AG08395 (cell line): ENCODE measurements around the gene HECTD4.
"Not testable (repeated sequence)": the region's sequence is repeated elsewhere in the genome, so short reads cannot be mapped to it uniquely, and the experiment has no call there.

Experiments used
- DNase-seq: peaks from one replicate; pipeline ENCODE4 v3.0.0; 2012; ENCODE audit warnings: mixed read lengths, low spot score

HECTD4 gene

DNA sequence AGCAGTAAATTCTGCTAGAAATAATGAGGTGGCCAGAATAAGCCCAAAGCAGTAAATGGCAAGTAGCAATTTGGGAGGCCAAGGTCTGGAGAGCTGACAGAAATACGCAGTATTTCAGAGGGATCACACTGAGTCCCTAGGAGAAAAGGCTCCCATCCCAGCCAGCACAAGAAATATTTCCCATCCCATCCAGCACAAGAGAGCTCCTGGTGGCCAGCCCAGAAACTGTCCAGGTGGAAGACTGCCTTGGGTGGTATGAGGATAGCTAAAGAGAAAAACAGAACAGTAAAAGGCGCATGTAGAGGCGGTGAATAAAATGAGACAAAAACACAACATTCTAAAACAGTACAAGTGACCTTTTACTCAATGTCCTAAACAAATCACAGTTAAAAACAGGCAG, 120.7 kb downstream of the HECTD4 start:
- no peak for DNase-seq

DNA sequence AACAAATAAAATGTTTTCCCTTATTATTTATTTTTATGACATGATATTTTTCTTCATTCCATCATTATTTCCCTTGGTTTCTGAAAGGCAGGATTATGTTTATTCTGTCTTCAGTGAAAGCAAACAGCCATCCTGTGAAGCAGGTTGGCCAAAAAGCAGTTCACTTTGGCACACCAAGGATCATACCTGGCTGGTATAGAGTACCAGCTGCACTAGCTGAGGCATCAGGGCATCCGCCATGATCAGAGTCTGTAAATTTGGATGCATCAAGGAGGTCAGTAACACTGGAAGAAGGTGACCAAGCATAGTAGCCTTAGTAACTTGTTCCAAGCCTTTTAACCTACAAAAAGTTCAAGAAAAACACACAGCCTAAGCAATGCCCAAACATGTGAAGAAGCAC, 123.3 kb downstream of the HECTD4 start:
- no peak for DNase-seq

DNA sequence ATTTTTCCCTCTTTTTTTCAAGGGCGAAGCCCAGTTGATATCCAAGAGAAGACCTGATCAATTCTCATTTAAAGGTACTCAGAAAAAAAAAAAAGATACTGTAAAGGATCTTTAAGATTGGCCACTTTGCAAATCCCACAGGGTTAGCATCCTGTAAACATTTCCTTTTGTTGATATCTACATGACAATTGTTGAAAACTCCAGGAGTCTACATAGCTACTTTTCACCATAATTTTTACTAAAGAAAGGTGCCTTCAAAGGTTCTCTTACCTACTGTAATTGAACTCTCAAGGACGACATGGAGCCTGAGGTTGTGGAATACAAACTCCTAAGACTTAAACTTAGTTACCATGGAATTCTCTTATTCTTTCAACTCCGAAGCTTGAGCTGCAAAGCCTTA, 125.5 kb downstream of the HECTD4 start:
- no peak for DNase-seq

GRCh38 chr12:112252184-112252583, 130.0 kb downstream of the HECTD4 start:
- DNase-seq: peak; percentile 5

DNA sequence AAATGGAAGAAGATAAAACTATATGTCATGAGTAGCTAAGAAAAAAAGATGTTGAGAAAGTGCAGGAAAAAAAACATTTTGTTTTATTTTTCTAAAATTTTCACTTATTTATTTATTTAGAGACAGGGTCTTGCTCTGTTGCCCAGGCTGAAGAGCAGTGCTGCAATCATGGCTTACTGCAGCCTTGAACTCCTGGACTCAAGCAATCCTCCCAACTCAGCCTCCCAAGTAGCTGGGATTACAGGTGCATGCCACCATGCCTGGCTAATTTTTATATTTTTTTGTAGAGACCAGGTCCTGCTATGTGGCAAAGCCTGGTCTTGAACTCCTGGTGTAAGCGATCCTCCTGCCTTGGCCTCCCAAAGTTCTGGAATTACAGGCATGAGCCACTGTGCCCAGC, 137.3 kb downstream of the HECTD4 start:
- DNase-seq: not testable (repeated sequence)

DNA sequence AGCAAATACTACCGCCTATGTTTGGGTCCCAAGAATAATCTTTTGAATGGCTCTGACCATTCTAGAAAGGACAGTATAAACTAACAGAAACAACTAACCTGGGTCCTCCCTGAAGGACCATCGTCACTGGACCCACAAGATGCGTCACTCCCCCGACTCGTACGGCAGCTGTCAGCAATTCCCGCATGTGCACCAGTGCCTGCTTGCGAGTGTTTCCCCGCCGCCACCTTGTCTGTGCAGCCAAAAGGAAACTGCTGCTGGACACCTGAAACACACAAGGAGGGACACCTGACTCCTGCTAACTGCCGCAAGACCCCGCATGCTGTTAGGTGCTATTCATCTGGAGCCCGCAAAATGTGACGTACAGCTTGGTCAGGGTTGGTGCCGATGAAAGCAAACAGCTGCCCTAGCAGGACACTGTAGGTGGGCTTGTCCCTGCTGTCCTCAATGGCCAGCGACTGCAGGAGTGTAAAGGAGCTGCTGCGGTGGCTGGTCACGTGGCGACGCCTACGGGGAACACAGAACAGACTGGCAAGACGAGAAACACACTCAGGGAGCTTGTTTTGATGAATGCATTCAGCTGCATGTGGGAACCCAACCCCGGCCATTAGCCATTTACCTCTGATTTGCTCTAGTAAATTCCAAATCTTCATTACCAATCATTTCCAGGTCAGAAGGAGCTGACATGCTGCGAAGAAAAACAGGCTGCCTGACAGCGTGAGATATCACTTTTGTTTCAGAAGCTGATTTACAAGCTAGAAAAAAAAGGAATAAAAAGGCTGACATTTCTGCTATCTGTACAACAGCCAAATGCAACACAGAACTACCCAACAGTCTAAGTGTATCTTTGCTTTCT, 138.7 kb downstream of the HECTD4 start:
- DNase-seq: no peak

- DNase-seq: no peak
Measured at GRCh38 chr12:112241176-112241575, 141.1 kb downstream of the HECTD4 start.

- no peak for DNase-seq
Measured at GRCh38 chr12:112239881-112240280, 142.3 kb downstream of the HECTD4 start.

DNA sequence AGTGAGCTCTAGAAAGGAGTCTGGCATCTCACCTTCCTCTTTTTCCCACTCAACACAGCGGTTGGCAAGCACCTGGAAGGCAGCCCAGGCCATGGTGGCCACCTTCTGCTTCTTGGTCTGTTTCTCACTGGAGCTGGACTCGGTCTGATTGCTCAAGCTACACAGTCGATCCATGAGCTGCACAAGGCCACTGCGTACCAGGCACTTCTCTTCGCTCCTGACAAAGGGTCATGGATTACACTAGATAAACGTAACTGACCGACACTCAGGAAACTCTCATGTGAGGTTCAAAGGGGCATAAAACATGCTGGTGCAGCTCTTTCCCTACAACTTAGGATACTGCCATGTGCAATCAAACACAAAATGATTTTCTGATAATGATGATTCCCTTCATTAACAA, 143.2 kb downstream of the HECTD4 start:
- DNase-seq: no peak

- no peak for DNase-seq
Measured at GRCh38 chr12:112238441-112238840, 143.8 kb downstream of the HECTD4 start.

DNA sequence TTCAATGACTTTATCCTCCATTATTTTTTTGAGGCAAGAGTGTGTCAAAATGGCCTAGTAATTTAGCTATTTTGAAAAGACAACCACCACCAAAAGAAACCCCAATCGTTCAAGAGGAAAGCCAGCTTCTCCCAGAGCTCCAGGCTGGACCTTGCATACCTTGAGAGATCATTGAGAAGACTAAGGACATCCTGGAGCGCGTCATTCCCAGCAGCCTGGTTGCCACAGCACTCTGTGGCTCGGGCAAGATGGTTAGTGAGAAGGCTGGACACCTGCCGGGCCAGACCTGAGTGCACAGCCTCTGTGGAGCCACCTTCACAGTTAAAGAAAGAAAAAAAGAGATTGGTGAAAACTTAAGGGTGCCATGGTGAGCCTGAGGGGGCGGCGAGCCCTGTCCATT, 145.4 kb downstream of the HECTD4 start:
- no peak for DNase-seq

GRCh38 chr12:112236386-112236785, 145.8 kb downstream of the HECTD4 start:
- DNase-seq: no peak

- no peak for DNase-seq
Measured at GRCh38 chr12:112234303-112234702, 147.9 kb downstream of the HECTD4 start.

GRCh38 chr12:112233242-112233641, 149.0 kb downstream of the HECTD4 start:
- DNase-seq: no peak

- DNase-seq: no peak
Measured at GRCh38 chr12:112230136-112230535, 152.1 kb downstream of the HECTD4 start.

DNA sequence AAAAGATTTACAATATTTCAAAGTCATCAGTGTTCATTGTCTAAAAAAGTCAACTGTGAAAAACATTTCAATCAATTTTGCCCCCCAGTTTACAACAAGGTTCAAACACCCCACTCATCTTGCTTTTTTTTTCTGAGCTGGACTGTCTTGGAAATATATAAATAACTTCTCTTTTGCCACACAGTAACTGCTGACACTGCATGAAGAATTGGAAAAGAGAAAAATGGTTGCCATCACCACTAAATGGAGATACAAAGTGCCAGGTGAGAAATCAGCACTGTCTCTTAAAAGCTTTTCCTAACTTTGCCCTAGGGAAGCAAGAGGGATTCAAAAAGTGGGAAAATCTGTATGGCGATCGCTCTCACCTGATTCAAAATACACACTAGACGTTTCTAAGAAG, 155.5 kb downstream of the HECTD4 start:
- DNase-seq: no peak

- DNase-seq: not testable (repeated sequence)
Measured at GRCh38 chr12:112220628-112221027, 161.6 kb downstream of the HECTD4 start.

GRCh38 chr12:112219195-112219594, 163.0 kb downstream of the HECTD4 start:
- DNase-seq: no peak

DNA sequence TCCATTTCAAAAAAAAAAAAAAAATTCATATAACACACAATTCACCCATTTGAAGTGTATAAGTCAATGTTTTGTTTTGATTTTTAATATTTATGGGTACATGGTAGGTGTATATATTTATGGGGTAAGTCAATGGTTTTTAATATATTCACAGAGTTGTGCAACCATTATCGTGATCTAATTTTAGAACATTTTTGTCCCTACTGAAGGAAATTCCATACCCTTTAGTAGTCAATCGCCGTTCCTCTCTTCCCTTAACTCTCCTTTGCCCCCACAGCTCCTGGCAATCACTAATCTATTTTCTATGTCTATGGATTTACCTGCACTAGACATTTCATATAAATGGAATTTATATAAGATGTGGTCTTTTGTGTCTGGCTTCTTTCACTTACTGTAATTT, 164.1 kb downstream of the HECTD4 start:
- no peak for DNase-seq

GRCh38 chr12:112217647-112218046, 164.6 kb downstream of the HECTD4 start:
- DNase-seq: no peak

- DNase-seq: no peak
Measured at GRCh38 chr12:112216223-112216622, 166.0 kb downstream of the HECTD4 start.

- DNase-seq: no peak
Measured at GRCh38 chr12:112214064-112214463, 168.2 kb downstream of the HECTD4 start.

DNA sequence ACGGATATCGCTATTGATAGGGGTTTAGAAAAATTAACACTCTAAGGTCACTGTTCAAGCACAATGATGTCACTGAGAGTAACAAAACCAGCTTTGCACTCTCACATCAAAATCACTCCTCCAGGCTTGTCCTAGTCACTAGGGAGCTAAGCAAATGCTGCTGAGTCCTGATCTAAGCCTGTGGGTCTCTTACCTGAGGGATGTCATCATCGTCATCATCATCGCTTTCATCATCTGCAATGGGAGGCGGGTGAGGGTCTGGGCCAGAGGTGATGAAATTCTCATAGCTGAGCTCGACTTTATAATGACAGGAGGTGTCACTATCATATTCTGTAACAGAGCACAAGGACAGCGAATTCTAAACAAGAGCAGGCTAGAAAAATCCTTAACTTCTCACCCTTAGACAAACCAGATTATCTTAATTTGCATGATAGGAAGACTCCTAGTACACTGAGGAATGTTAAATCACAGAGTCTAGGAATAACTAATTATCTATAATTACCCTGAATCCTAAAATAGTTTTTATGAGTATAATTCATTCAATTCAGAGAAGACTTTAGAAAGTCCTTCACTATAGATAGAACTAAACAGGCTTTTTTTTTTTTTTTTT, 173.8 kb downstream of the HECTD4 start:
- DNase-seq: no peak
